HG03439 (cell line): ENCODE data around the gene FLNC.

Source experiments
- ATAC-seq: cut with Tn5 transposase; IDR thresholded peaks from one replicate; pipeline ENCODE4 v1.9.1; 2021; ENCODE audit warnings: mild to moderate bottlenecking, moderate library complexity; ENCODE audit not compliant: unreplicated experiment

The FLNC gene

GRCh38 chr7:128842674-128843641, 12.8 kb downstream of the FLNC start:
- no peak for ATAC-seq

GRCh38 chr7:128843938-128844621, 13.9 kb downstream of the FLNC start:
- no peak for ATAC-seq

- ATAC-seq: no peak
Observed at GRCh38 chr7:128844777-128845311, 14.6 kb downstream of the FLNC start.

GRCh38 chr7:128845475-128845874, 15.3 kb downstream of the FLNC start:
- no peak for ATAC-seq

GRCh38 chr7:128845987-128846386, 15.8 kb downstream of the FLNC start:
- no peak for ATAC-seq

- no peak for ATAC-seq
Observed at GRCh38 chr7:128846781-128847444, 16.7 kb downstream of the FLNC start.

GRCh38 chr7:128847721-128848211, 17.6 kb downstream of the FLNC start:
- ATAC-seq: no peak

GRCh38 chr7:128848289-128849155, 18.3 kb downstream of the FLNC start:
- no peak for ATAC-seq

- ATAC-seq: no peak
Observed at GRCh38 chr7:128849156-128849515, 18.9 kb downstream of the FLNC start.

GRCh38 chr7:128849804-128850490, 19.7 kb downstream of the FLNC start:
- no peak for ATAC-seq

- ATAC-seq: no peak
Observed at GRCh38 chr7:128852537-128853254, 22.5 kb downstream of the FLNC start.

GRCh38 chr7:128853799-128854198, 23.6 kb downstream of the FLNC start:
- no peak for ATAC-seq

- ATAC-seq: no peak
Observed at GRCh38 chr7:128854396-128854795, 24.2 kb downstream of the FLNC start.

GRCh38 chr7:128855559-128855958, 25.4 kb downstream of the FLNC start:
- no peak for ATAC-seq

GRCh38 chr7:128856001-128856718, 26.0 kb downstream of the FLNC start:
- ATAC-seq: no peak

- ATAC-seq: no peak
Observed at GRCh38 chr7:128858380-128859231, 28.4 kb downstream of the FLNC start.
